Measurements from ENCODE around the gene DOLPP1. TPM values are rescaled to one million over a fixed set of nuclear protein-coding genes. Genes with fewer than 3 reads are reported as not detected.

The DOLPP1 gene
- total and polyA plus RNA-seq, 2 of the 13 experiments (the other 11 are each of a cell fraction or from before 2014, with no cell fraction given): 21.0 to 34.1 TPM

GRCh38 chr9:129098328-129098727, 17.4 kb downstream of the DOLPP1 start:
- H3K4me1 ChIP-seq (ENCODE audit: insufficient read depth, low read length): peaks cover 9% of the 10 kb centered on the region
- ATAC-seq: no peak
- no peak for TF ChIP-seq GATAD1 (CRISPR knock-in tag; IDR thresholded peaks at IDR 0.05)
- peak; percentile 29 for TF ChIP-seq AGO2 (optimal IDR thresholded peaks at IDR 0.05; ENCODE audit: low read depth, low read length)
- DNase-seq (ENCODE audit: low spot score): no peak
- 0 out of 2 replicates have a peak, but pooled peaks cover 3% of the 10 kb centered on the region for H4K20me1 ChIP-seq (ENCODE audit: insufficient read depth, low read length)
- BruUV-seq (replicated peaks): no TSS peak
- intact Hi-C loops (cut with micrococcal nuclease; ENCODE audit: unreplicated experiment): no loop called here
- H3K79me2 ChIP-seq (ENCODE audit: insufficient read depth, low read length): no peaks in the 10 kb centered on the region
- no peak overlapping the region for H2AFZ ChIP-seq (ENCODE audit: low read length)
- FAIRE-seq: no peak
- H3K9ac ChIP-seq (ENCODE audit: insufficient read depth, low read depth, low read length): no peak overlapping the region
- CTCF ChIA-PET (ENCODE audit: low intra/inter-chr PET ratio, low total read pairs): no interaction called here
- in situ Hi-C loops (cut with HindIII; ENCODE audit: extremely low pct_ligation_motif_present, low pct_unique_long_range_greater_than_20kb): no loop called here
- H3K27me3 ChIP-seq (ENCODE audit: control insufficient read depth in 1 of 2, insufficient read depth in 2 of 2, low read length in 2 of 2): no peaks in the 10 kb centered on the region
- POLR2A ChIA-PET: interaction anchor here (1.1 to 1.6 kb wide), 2 partner anchors 11 to 18 kb away, joined by 4 to 5 read pairs; partner anchors contain the start of gene DOLPP1
- no peak overlapping the region for H3K4me2 ChIP-seq (ENCODE audit: low read depth, low read length)
- H3K27ac ChIP-seq (ENCODE audit: extremely low read length, insufficient read depth, low read length): no peak overlapping the region
- no peaks in the 10 kb centered on the region for H3K9me3 ChIP-seq (ENCODE audit: low read length)
- WGBS (ENCODE audit: low lambda C conversion rate): 100% methylated on average over 3 of the region's 11 CpGs
- no peak overlapping the region for H3K4me3 ChIP-seq (replicated peaks in 1 of 3; ENCODE audit: insufficient read depth in 1 of 3, low read depth in 2 of 3, low read length in 3 of 3)
- H3K36me3 ChIP-seq (replicated peaks in 1 of 2; ENCODE audit: control insufficient read depth in 1 of 2, insufficient read depth in 2 of 2, low read length in 2 of 2): peaks cover 0 to 3% of the 10 kb centered on the region in 2 experiments; a peak in 3 of 5 replicates

DNA sequence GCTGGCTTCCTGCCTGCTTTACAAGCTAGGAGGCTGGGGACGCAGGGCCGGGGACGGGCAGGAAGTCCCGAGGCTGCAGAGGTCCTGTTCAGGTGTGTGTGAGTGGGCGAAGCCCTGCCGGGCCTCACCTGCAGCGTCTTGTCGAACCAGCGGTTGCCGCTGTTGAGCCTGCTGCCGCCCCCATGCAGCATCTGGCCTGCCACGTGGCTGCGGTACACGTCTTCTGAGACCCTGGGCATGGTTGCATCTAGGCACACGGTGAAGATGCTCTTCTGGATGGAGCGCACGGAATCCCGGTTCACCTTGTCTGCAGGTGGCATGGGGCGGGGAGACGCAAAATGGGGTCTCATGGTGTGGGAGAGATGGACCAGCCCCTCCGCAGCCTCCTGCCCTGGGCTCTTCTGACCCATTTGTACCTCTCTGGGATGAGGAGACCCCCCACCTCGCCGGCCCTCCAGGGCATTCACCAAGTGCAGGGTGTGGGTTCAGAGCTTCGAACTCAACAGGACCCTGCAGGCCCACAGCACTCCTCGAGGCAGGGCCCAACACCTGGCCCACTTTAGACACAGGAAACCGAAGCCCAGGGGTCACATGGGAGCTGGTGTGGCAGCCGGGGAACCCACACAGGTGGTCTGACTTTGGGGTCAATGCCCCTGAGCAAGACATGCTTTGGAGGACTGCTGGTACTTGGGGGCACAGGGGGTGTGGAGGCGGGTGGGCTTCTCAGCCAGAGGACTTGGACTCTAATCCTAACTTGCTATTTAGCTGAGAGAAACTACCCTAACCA, 19.7 kb downstream of the DOLPP1 start:
- TF ChIP-seq RBFOX2 (IDR thresholded peaks at IDR 0.05; ENCODE audit: low read depth, low read length) (peak; percentile 26; the same call in 1 of the 2 replicates), AGO1 (IDR thresholded peaks at IDR 0.05; ENCODE audit: low read depth, low read length, poor library complexity, severe bottlenecking) (peak; percentile 89), AGO2 (optimal IDR thresholded peaks at IDR 0.05; ENCODE audit: low read depth, low read length) (peak; percentile 43), POLR2A (IDR thresholded peaks at IDR 0.05; ENCODE audit: insufficient read depth in 1 of 2, low read depth in 2 of 2, low read length in 2 of 2) (peak in 1 of 2 experiments; percentile 20; a peak in 1 of 4 replicates), ZNF121 (CRISPR knock-in tag; IDR thresholded peaks at IDR 0.05) (no peak)
- DNase-seq (ENCODE audit: low spot score): no peak
- intact Hi-C loops (cut with micrococcal nuclease; ENCODE audit: unreplicated experiment) (no loop called here), in situ Hi-C loops (cut with HindIII; ENCODE audit: extremely low pct_ligation_motif_present, low pct_unique_long_range_greater_than_20kb) (no loop called here)
- no peak for FAIRE-seq
- peaks cover 0 to 3% of the 10 kb centered on the region in 2 experiments; a peak in 3 of 5 replicates for H3K36me3 ChIP-seq (replicated peaks in 1 of 2; ENCODE audit: control insufficient read depth in 1 of 2, insufficient read depth in 2 of 2, low read length in 2 of 2)
- whole genome bisulfite sequencing (ENCODE audit: low lambda C conversion rate): 87% methylated on average over 15 of the region's 28 CpGs
- H3K79me2 ChIP-seq (ENCODE audit: insufficient read depth, low read length): no peaks in the 10 kb centered on the region
- no peaks in the 10 kb centered on the region for H3K4me1 ChIP-seq (ENCODE audit: insufficient read depth, low read length)
- no peaks in the 10 kb centered on the region for H3K27me3 ChIP-seq (ENCODE audit: control insufficient read depth in 1 of 2, insufficient read depth in 2 of 2, low read length in 2 of 2)
- no peak overlapping the region for H3K9ac ChIP-seq (ENCODE audit: insufficient read depth, low read depth, low read length)
- ChIA-PET CTCF (ENCODE audit: low intra/inter-chr PET ratio, low total read pairs) (no interaction called here), POLR2A (no interaction called here)
- no peak for ATAC-seq
- H3K4me3 ChIP-seq (replicated peaks in 1 of 3; ENCODE audit: insufficient read depth in 1 of 3, low read depth in 2 of 3, low read length in 3 of 3): no peak overlapping the region
- no peaks in the 10 kb centered on the region for H3K9me3 ChIP-seq (ENCODE audit: low read length)
- no peak overlapping the region for H3K27ac ChIP-seq (ENCODE audit: extremely low read length, insufficient read depth, low read length)
- H3K4me2 ChIP-seq (ENCODE audit: low read depth, low read length): no peak overlapping the region
- H2AFZ ChIP-seq (ENCODE audit: low read length): no peak overlapping the region
- 0 out of 2 replicates have a peak, but pooled peaks cover 3% of the 10 kb centered on the region for H4K20me1 ChIP-seq (ENCODE audit: insufficient read depth, low read length)
- BruUV-seq (replicated peaks): no TSS peak

All from HepG2 (cell line).